A549 (cell line): ENCODE data around the gene GPR158. TPM values are rescaled to one million over a fixed set of nuclear protein-coding genes. Genes with fewer than 3 reads are reported as not detected.

Experiments used
- ATAC-seq, 2 experiments: fragments of 200-7000 bp in 1 of 2; fragments of >200 bp in 1 of 2; cut with Nextera tagmentation in 1 of 2; cut with Tn5 transposase in 1 of 2; 3 replicates each; pipeline versions ENCODE4 v1.8.0 to v1.9.1; 2018 to 2020; ENCODE audit warnings: mild to moderate bottlenecking in 1 of 2, moderate library complexity in 1 of 2
- CTCF ChIA-PET: fragments of 300-600 bp; sonication (Branson Sonifier 250); formaldehyde crosslinking; extraction: SDS; loops from one replicate; lab custom pipeline; 2021; ENCODE audit warnings: antibody characterized with exemption, inconsistent platforms; lab: Yijun Ruan, JAX
- POLR2A ChIA-PET: fragments of 350-600 bp; formaldehyde crosslinking; extraction: SDS; loops from one replicate; lab custom pipeline; 2021; ENCODE audit warnings: antibody characterized with exemption, inconsistent platforms; lab: Yijun Ruan, JAX
- DNase-seq, 2 experiments: peaks; one replicate each; pipeline versions ENCODE4 v3.0.0 to v3.0.0-alpha.2; 2011 to 2016; ENCODE audit warnings: low read depth in 1 of 2, low spot score in 1 of 2
- FAIRE-seq: peaks from 2 replicates; lab custom pipeline; 2011; peaks lifted over from hg19 to GRCh38; lab: Jason Lieb, UNC
- H3K27ac ChIP-seq, 2 experiments: fragments of >200 bp; sonication (Bioruptor Twin); formaldehyde crosslinking; 3 replicates each; pipeline ENCODE4 v1.5.1; 2016 to 2017
- H3K4me1 ChIP-seq: fragments of >200 bp; sonication (Bioruptor Twin); formaldehyde crosslinking; 3 replicates; pipeline ENCODE4 v1.6.1; 2016
- H3K4me2 ChIP-seq: fragments of >200 bp; sonication (Bioruptor Twin); formaldehyde crosslinking; 3 replicates; pipeline ENCODE4 v1.6.1; 2016
- H3K4me3 ChIP-seq: fragments of >200 bp; sonication (Bioruptor Twin); formaldehyde crosslinking; 3 replicates; pipeline ENCODE4 v1.5.1; 2016
- H3K9me3 ChIP-seq: fragments of >200 bp; sonication (Bioruptor Twin); formaldehyde crosslinking; 3 replicates; pipeline ENCODE4 v1.6.1; 2016
- CBX2 ChIP-seq: fragments of 200-600 bp; sonication (generic); IDR thresholded peaks from 2 replicates; pipeline ENCODE4 v1.6.1; 2016; ENCODE audit warnings: low read depth, mild to moderate bottlenecking, borderline replicate concordance
- CBX8 ChIP-seq: fragments of 200-600 bp; sonication (generic); IDR thresholded peaks from 2 replicates; pipeline ENCODE4 v1.6.1; 2016
- CTCF ChIP-seq: fragments of >200 bp; sonication (Bioruptor Twin); formaldehyde crosslinking; IDR thresholded peaks from 3 replicates; pipeline ENCODE4 v1.5.1; 2016
- FOSL2 ChIP-seq, 2 experiments: fragments of 450-650 bp in 1 of 2; fragments of >200 bp in 1 of 2; sonication (Bioruptor Twin) in 1 of 2; formaldehyde crosslinking; IDR thresholded peaks; 2 replicates each; pipeline versions ENCODE4 v1.5.0 to v1.6.1; 2016 to 2020; ENCODE audit warnings: mild to moderate bottlenecking in 1 of 2, moderate library complexity in 1 of 2
- GATA3 ChIP-seq: IDR thresholded peaks from 2 replicates; pipeline ENCODE4 v1.6.1; 2012; ENCODE audit warnings: borderline replicate concordance
- HEYL ChIP-seq: fragments of 250-450 bp; sonication (Bioruptor Pico); IDR thresholded peaks from 2 replicates; pipeline ENCODE4 v1.8.0; 2021; ENCODE audit warnings: mild to moderate bottlenecking, moderate library complexity
- HMGXB4 ChIP-seq: fragments of 250-450 bp; sonication (Bioruptor Pico); IDR thresholded peaks from 2 replicates; pipeline ENCODE4 v1.5.0; 2021; ENCODE audit warnings: mild to moderate bottlenecking, moderate library complexity, borderline replicate concordance
- HOXB13 ChIP-seq: fragments of 250-450 bp; sonication (Bioruptor Pico); IDR thresholded peaks from 2 replicates; pipeline ENCODE4 v1.5.0; 2020; ENCODE audit warnings: low read depth, mild to moderate bottlenecking, moderate library complexity
- JUNB ChIP-seq: fragments of >200 bp; sonication (Bioruptor Twin); formaldehyde crosslinking; IDR thresholded peaks from 2 replicates; pipeline ENCODE4 v1.6.1; 2016
- KDM5A ChIP-seq: fragments of 200-600 bp; sonication (generic); IDR thresholded peaks from 2 replicates; pipeline ENCODE4 v1.6.1; 2016; ENCODE audit warnings: antibody characterized with exemption, mild to moderate bottlenecking
- MAFK ChIP-seq: fragments of 450-650 bp; IDR thresholded peaks from 2 replicates; pipeline ENCODE4 v1.6.1; 2014; ENCODE audit not compliant: partially characterized antibody
- NPAS2 ChIP-seq: fragments of 250-450 bp; sonication (Bioruptor Pico); IDR thresholded peaks from 2 replicates; pipeline ENCODE4 v1.8.0; 2022; ENCODE audit warnings: mild to moderate bottlenecking, moderate library complexity, borderline replicate concordance
- PHF8 ChIP-seq: fragments of 200-600 bp; sonication (generic); IDR thresholded peaks from 2 replicates; pipeline ENCODE4 v1.6.1; 2016; ENCODE audit warnings: low read depth, mild to moderate bottlenecking, antibody characterized with exemption, moderate library complexity, borderline replicate concordance
- RAD21 ChIP-seq, 2 experiments: fragments of >200 bp in 1 of 2; sonication (Bioruptor Twin) in 1 of 2; formaldehyde crosslinking in 1 of 2; IDR thresholded peaks in 1 of 2; conservative IDR thresholded peaks in 1 of 2; 2 replicates in 1 of 2; 3 replicates in 1 of 2; pipeline ENCODE4 v1.6.1; 2012 to 2018; ENCODE audit warnings: inconsistent platforms in 1 of 2
- RARB ChIP-seq: fragments of 250-450 bp; sonication (Bioruptor Pico); IDR thresholded peaks from 2 replicates; pipeline ENCODE4 v1.8.0; 2021; ENCODE audit warnings: mild to moderate bottlenecking, moderate library complexity
- RFX5 ChIP-seq: fragments of 450-650 bp; IDR thresholded peaks from 2 replicates; pipeline ENCODE4 v1.7.1; 2014; ENCODE audit warnings: antibody characterized with exemption, mild to moderate bottlenecking, moderate library complexity
- RNF2 ChIP-seq: fragments of 200-600 bp; sonication (generic); IDR thresholded peaks from 2 replicates; pipeline ENCODE4 v1.6.1; 2016; ENCODE audit warnings: low read depth, mild to moderate bottlenecking, antibody characterized with exemption, moderate library complexity, borderline replicate concordance
- SMC3 ChIP-seq: fragments of >200 bp; sonication (Bioruptor Twin); formaldehyde crosslinking; IDR thresholded peaks from 3 replicates; pipeline ENCODE4 v1.6.1; 2018; ENCODE audit warnings: inconsistent platforms
- SREBF2 ChIP-seq: fragments of 450-650 bp; IDR thresholded peaks from 2 replicates; pipeline ENCODE4 v1.6.1; 2014; ENCODE audit warnings: mild to moderate bottlenecking, moderate library complexity
- USF2 ChIP-seq: fragments of 450-650 bp; IDR thresholded peaks from 2 replicates; pipeline ENCODE4 v1.6.1; 2014; ENCODE audit warnings: antibody characterized with exemption
- ZC3H11A ChIP-seq: fragments of 450-650 bp; IDR thresholded peaks from 2 replicates; pipeline ENCODE4 v1.6.1; 2014; ENCODE audit warnings: antibody characterized with exemption, mild to moderate bottlenecking
- ZNF302 ChIP-seq: fragments of 250-450 bp; sonication (Bioruptor Pico); IDR thresholded peaks from 2 replicates; pipeline ENCODE4 v1.9.0; 2021; ENCODE audit warnings: inconsistent platforms, mild to moderate bottlenecking, moderate library complexity
- ZSCAN20 ChIP-seq: fragments of 250-450 bp; sonication (Bioruptor Pico); IDR thresholded peaks from 2 replicates; pipeline ENCODE4 v1.8.0; 2022; ENCODE audit warnings: mild to moderate bottlenecking, moderate library complexity
- WGBS: methylation state at CpG from one replicate; pipeline ENCODE4 v1.1.6; 2017; ENCODE audit errors: missing lambda C conversion rate; 5-methylcytosine and 5-hydroxymethylcytosine counted together
- polyA plus RNA-seq, 4 experiments: library from polyadenylated mRNA; depleted of rRNA in 3 of 4; stranded (reverse); fragments of >200 nt; fragmentation: RNase III in 1 of 4; extraction: RNeasy Plus Mini Kit Qiagen cat#74134 plus additional on column Dnase treatment in 1 of 4; gene quantifications; 2 replicates in 3 of 4; 3 replicates in 1 of 4; pipeline ENCODE4 v1.2.3, GENCODE V29; 2011 to 2017

GPR158 gene
- polyA plus RNA-seq, 2 of the 4 experiments (the other 2 are of a cell fraction): 0.01 to 0.03 TPM

GRCh38 chr10:25175527-25176420, 973 bp downstream of the GPR158 start (continued):
- TF ChIP-seq RFX5 (no peak), CBX8 (no peak), RNF2 (no peak), ZSCAN20 (CRISPR knock-in tag) (no peak)

DNA sequence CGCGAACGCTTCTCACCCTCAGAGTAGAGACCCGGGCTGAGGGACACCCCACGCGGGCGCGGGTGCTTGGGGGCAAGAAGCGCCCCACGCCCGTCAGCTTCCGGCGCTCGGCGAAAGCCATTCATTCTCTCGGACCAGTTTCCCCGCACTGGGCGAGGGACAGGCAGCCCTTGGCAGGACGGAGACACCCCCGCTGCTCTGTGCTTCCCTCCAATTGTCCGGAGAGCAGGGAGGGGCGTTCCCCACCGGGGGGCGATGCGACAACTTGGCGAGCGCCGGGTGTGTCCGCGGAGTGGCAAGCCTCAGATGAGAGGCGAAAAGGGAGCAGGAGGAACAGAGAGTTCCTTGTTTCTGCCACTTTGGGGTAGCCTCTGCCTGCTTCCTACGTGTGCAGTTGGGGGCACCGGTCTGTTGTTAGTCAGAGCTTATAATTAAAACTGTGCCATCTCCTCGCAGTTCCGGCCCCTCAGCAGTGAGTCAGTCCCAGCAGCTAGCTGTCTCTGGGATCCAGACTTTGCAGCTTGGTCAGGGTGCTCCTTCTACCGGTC, 1.7 kb downstream of the GPR158 start:
- ATAC-seq (no peak), FAIRE-seq (no peak), DNase-seq (no peak)
- Histone ChIP-seq H3K9me3 (no peaks in the 10 kb centered on the region), H3K27ac (no peak overlapping the region), H3K4me1 (peaks cover 4% of the 10 kb centered on the region; the same call in 1 of the 3 replicates), H3K4me2 (no peak overlapping the region), H3K4me3 (no peak overlapping the region)
- TF ChIP-seq ZC3H11A: no peak
- TF ChIP-seq NPAS2 (CRISPR knock-in tag): no peak
- TF ChIP-seq PHF8: no peak
- no peak for TF ChIP-seq CTCF
- TF ChIP-seq JUNB: no peak
- TF ChIP-seq USF2: no peak
- no peak for TF ChIP-seq HEYL
- TF ChIP-seq MAFK: no peak
- TF ChIP-seq SREBF2: no peak
- TF ChIP-seq HOXB13: no peak
- TF ChIP-seq RARB (CRISPR knock-in tag): no peak
- TF ChIP-seq CBX2: no peak
- no peak for TF ChIP-seq RAD21 (conservative IDR thresholded peaks at IDR 0.05 in 1 of 2, IDR thresholded peaks at IDR 0.05 in 1 of 2)
- TF ChIP-seq RNF2: no peak
- ChIA-PET CTCF (no interaction called here), POLR2A (no interaction called here)
- 27% methylated on average over 28 of the region's 36 CpGs for WGBS

DNA sequence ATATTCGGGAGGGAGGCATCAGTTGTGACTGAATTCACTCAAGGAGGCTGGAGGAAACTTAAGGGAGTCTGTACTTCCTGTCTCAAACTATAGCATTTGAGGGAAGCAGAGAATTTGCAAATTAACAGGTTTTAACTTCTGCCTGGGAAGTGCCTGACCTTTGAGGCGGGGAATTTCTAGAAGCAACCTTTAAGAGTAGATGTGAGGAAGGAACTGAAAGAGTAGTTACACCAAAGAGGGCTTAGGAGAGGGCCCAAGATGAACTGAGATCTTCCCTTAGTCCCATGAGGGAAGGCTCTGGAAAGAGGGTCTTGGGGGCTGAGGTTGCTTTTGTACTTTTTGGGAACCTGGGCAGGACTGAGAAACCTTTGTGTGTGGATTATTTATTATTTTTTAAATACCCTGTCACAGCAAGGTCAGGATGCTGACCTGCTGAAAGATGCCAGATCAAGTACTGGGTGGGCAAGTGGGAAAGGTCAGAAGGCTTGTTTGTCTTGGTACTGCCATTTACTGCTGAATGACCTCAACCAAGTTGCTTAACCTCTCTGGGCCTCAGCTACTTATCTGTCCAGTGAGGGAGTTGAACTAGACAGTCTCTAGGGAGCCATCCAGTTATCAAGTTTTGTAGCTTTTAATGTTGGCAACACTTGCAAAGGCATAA, 2.4 kb downstream of the GPR158 start:
- no peak overlapping the region for H3K27ac ChIP-seq
- ChIA-PET POLR2A (no interaction called here), CTCF (no interaction called here)
- FAIRE-seq (no peak), ATAC-seq (no peak), DNase-seq (no peak)
- H3K4me3 ChIP-seq: no peak overlapping the region
- WGBS: 6% methylated on average over 2 of the region's 2 CpGs
- no peak overlapping the region for H3K4me2 ChIP-seq
- H3K9me3 ChIP-seq: no peaks in the 10 kb centered on the region
- H3K4me1 ChIP-seq: peaks cover 4% of the 10 kb centered on the region; the same call in 1 of the 3 replicates
- TF ChIP-seq SMC3 (no peak), CTCF (no peak), GATA3 (no peak), FOSL2 (IDR thresholded peaks at IDR 0.05) (no peak), FOSL2 (CRISPR knock-in tag; IDR thresholded peaks at IDR 0.05) (no peak), ZSCAN20 (CRISPR knock-in tag) (no peak), HMGXB4 (CRISPR knock-in tag) (no peak), ZNF302 (no peak), KDM5A (no peak), NPAS2 (CRISPR knock-in tag) (no peak)
